ENCODE results near the gene KCTD14.

Gene KCTD14

DNA sequence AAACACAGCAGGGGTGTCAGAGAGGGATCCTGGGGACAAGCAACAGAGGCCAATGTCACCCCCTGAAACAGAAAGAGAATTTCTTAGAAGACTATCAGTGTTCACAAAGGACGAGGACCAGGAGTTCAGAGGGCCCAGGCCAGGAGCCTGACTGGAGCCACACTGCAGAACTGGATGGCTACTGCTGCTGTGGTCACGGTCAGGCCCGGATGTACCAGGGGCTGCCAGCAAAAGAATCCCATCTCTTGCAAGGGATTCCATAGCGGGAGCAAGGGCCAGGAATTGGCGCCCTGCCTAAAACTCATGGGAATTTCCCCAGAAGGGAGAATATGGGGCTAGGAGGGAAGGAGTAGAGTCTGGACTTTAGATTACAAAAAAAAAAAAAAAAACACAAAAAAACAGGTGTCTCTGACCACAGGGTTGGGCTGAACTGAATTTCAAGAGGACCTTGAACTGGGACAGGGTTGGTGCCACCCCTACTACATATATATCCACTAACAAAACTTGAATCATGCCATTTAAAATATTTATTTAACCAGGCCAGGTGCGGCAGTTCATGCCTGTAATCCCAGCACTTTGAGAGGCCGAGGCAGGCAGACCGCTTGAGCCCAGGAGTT is 15.7 kb upstream of the KCTD14 start:
- TF ChIP-seq GATA2 (IDR thresholded peaks at IDR 0.05; ENCODE audit: low read depth, low read length) = no peak
- TF ChIP-seq GATA3 (IDR thresholded peaks at IDR 0.05; ENCODE audit: low read depth, low read length) = no peak

DNA sequence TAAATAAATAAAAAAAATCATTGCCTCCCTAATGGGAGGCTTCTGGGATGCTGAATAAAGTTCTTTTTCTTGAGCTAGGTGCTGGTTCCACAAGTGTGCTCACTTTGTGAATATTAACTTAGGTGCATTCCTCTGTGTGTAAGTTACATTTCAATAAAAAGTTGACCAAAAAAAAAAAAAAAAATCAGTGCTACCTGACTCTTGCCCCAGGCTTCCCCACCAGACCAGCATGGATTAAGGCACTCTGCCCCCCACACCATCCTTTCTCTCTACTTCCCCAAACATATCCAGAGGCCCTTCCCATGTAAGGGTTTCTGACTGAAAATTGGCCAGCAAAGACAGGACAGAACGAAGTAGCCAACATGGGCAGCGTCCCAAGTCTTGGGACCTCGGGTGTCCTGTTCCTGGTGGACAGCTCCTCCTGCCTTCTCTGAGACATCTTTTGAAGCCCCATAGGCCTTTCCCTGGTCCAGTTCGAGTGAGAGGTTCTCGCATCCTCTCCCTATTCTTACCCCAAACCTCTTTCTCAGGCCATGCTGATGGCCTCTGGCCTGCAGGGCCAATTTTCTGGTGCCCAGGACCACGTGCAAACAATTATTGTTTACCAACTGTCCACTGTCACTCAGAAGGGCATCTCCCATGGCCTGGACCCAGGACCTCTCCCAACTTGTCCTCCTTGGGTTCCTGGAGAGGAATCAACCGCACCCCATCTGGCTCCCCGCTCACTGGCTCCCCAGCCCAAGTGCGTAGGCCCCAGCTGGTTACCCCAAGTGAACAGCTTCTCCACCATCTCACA is 14.9 kb upstream of the KCTD14 start:
- TF ChIP-seq GATA3 (IDR thresholded peaks at IDR 0.05; ENCODE audit: low read depth, low read length) (no peak), GATA2 (IDR thresholded peaks at IDR 0.05; ENCODE audit: low read depth, low read length) (no peak)

DNA sequence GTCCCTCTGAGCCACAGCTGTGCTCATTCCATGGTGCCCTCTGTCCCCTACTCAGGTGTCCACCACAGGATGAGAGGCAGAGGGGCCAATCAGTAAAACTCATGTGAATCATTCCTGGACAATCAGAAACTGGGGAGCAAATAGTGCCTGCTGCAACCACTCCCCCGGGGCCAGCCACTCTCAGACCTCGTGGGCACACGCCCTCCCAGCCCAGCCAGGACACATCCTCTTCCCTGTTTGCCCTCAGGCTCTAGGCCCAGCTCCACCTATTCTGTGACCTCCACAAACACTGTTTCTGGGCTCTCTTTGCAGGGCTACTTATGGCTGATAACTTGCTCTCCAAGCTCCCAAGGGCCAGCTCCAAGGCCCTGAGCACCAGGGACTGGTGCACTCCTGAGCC is 14.0 kb upstream of the KCTD14 start:
- TF ChIP-seq GATA3 (IDR thresholded peaks at IDR 0.05; ENCODE audit: low read depth, low read length) = no peak
- TF ChIP-seq GATA2 (IDR thresholded peaks at IDR 0.05; ENCODE audit: low read depth, low read length) = no peak

DNA sequence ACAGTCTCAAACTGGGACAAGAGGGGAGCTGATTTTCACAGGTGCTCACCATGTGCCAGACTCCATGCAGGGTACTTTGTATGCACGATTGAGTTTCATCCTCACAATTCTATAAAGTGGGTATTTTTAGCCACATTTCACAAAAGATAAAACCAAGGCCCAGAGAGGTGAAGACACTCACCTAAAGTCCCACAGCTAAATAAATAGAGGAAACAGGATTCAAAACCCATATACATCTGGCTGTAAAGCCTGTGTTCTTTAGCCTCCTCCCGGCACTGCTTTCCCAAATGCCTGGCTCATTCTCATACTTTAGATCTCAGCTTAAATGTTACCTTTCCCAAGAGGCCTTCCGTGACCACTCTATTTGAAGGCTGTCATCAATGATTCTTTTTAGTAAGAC is 13.2 kb upstream of the KCTD14 start:
- TF ChIP-seq GATA2 (IDR thresholded peaks at IDR 0.05; ENCODE audit: low read depth, low read length) (no peak), GATA3 (IDR thresholded peaks at IDR 0.05; ENCODE audit: low read depth, low read length) (no peak)

DNA sequence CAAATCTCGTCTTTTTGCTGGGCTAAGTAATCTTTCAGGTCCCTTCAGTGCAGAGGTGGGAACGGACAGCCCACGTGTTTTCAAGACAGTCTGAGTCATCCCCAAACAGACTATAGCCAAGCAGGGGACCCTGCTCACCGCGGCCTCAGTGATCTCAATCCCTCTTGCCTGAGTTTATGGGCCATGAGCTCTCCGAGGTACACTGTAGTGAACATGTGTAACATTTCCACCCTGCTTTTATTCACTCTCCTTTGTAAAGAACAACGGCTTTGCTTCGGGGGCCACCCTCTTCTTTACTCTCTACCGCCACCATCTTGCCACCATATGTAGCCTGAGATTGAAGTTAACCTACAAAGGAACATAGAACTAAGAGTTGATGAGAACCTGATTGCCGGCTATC is 11.5 kb upstream of the KCTD14 start:
- TF ChIP-seq GATA2 (IDR thresholded peaks at IDR 0.05; ENCODE audit: low read depth, low read length) (no peak), GATA3 (IDR thresholded peaks at IDR 0.05; ENCODE audit: low read depth, low read length) (no peak)

DNA sequence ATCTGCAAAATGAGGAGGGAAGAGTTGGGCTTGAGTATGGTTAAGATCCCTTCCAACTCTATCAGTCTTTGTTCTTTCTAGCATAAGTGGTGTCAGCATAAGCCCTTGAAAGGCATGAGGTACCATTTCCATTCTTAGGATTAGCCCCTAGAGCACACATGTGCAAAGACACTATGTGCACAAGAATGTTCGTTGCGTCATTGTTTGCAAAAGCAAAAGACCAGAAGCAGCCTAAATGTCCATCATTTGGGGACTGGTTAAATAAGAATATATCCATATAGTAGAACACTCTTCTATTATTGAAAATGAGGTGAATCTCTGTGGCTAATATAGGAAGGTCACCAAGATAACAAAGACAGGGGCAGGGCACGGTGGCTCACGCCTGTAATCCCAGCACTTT is 10.0 kb upstream of the KCTD14 start:
- TF ChIP-seq GATA3 (IDR thresholded peaks at IDR 0.05; ENCODE audit: low read depth, low read length) (no peak), GATA2 (IDR thresholded peaks at IDR 0.05; ENCODE audit: low read depth, low read length) (no peak)

DNA sequence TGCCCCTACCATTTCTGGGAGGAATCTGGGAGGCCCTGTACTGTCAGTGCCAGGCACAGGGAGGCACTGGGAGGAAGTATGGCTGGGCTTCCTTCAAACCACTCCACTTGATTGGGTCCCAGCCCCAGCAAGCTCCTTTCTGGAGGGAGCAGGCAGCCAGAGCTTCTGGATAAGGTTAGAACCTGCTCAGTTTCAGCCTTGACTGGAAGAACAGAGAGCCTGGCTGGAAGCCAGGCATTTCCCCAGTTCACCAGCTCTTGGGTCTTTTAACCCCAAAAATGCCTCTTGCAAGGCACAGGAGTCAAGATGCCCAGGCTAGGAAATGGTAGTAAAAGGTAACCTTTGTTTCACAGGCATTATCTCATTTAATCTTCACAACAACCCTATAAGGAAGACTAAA is 9.0 kb upstream of the KCTD14 start:
- TF ChIP-seq GATA3 (IDR thresholded peaks at IDR 0.05; ENCODE audit: low read depth, low read length) (no peak), GATA2 (IDR thresholded peaks at IDR 0.05; ENCODE audit: low read depth, low read length) (no peak)

DNA sequence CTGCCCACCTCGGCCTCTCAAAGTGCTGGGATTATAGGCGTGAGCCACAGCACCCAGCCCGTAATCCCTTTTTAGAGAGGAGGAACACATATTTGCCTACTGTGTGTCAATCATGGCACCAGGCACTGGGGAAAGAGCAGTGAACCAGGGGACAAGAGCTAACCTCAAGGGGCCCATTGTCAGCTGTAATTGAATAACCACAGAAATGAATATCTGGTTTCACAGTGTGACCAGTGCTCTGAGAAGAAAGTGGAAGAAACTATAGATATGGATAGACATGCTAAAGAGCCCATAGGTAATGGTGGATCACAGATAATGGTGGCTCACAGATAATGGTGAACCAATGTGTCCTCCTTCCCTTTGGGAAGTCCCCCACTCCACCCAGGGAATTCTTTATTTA is 8.6 kb upstream of the KCTD14 start:
- no peak for TF ChIP-seq GATA3 (IDR thresholded peaks at IDR 0.05; ENCODE audit: low read depth, low read length)
- TF ChIP-seq GATA2 (IDR thresholded peaks at IDR 0.05; ENCODE audit: low read depth, low read length) = no peak

DNA sequence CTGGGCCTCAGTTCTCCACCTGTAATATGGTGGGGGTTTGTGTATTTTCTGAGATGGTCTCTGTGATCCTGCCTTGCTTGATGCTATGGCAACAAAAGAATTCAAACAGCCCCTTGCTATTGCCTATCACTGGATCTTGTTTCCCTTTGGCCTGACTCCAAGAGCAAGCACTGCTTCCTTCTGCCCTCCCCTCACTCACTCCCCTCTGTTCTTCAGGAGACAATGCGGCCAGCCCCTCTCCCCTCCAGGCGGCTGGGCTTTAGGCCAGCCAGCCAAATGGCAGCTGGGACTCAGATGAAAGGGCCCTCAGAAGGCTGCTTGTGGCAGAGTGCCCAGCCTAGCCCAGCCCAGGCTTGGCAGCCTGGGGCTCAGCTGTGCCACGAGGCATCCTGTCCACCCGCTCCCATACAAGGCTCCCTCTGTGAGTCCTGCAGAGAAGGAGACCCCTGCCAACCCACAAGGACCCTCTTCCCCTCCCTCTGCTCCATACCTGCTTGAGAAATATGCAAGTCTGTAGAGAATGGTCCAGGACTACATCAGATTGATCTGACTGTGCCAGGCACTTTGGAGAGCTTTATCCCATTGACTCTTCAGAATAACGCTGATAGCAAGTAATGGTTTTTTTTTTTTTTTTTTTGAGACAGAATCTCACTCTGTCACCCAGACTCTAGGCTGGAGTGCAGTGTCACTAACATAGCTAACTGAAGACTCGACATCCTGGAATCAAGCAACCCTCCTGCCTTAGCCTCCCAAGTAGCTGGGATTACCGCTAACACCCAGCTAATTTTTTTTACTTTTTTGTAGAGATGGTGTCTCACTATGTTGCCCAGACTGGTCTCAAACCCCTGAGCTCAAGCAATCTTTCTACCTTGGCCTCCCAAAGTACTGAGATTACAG is 7.6 kb upstream of the KCTD14 start:
- TF ChIP-seq GATA3 (IDR thresholded peaks at IDR 0.05; ENCODE audit: low read depth, low read length) (peak; percentile 57), GATA2 (IDR thresholded peaks at IDR 0.05; ENCODE audit: low read depth, low read length) (peak; percentile 94)

DNA sequence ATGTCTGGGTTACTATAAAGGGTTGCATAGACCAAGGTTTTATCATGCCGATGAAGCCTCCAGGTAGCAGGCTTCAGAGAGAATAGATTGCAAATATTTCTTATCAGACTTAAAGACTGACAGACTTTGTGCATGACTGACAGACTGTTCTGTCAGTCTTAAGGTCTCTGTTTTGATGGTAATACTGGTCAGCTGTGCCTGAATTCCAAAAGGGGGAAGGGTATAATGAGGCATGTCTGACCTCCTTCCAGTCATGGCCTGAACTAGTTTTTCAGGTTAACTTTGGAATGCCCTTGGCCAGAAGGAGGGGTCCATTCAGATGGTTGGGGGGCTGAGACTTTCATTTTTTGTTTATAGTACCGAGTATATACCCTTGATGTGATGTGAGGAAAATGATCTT is 4.7 kb upstream of the KCTD14 start:
- TF ChIP-seq GATA2 (IDR thresholded peaks at IDR 0.05; ENCODE audit: low read depth, low read length) (no peak), GATA3 (IDR thresholded peaks at IDR 0.05; ENCODE audit: low read depth, low read length) (no peak)

DNA sequence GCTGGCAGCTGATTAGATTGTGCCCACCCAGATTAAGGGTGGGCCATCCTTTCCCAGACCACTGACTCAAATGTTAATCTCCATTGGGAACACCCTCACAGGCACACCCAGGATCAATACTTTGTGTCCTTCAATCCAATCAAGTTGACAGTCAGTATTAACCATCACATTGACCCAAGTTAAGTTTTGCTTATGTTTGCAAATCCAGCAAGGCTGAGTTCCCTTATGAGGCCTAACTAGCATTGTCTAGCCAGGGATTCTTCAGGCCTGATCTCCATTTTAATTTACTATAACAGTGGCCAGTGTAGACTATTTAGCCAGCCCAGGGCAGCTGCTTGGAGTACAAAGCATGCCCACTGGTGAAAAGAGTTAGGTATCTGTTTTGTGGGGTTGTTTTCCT is 2.3 kb upstream of the KCTD14 start:
- TF ChIP-seq GATA3 (IDR thresholded peaks at IDR 0.05; ENCODE audit: low read depth, low read length) = no peak
- TF ChIP-seq GATA2 (IDR thresholded peaks at IDR 0.05; ENCODE audit: low read depth, low read length) = no peak

DNA sequence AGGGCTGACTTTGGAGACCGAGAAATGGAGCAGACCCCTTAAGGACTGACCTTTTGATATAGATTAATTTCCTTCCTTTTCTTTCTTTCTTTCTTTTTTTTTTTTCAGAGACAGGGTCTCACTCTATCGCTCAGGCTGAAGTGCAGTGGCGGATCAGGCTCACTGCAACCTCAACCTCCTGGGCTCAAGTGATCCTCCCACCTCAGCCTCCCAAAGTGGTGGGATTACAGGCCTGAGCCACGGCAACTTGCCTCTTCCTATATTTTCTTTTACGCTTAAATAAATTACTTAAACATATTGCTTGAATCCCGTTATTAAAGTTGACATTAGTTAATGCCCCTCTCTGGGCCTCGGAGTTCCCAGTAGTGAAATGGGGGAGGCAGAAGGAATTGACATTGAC is 350 bp upstream of the KCTD14 start:
- TF ChIP-seq GATA3 (IDR thresholded peaks at IDR 0.05; ENCODE audit: low read depth, low read length) = no peak
- no peak for TF ChIP-seq GATA2 (IDR thresholded peaks at IDR 0.05; ENCODE audit: low read depth, low read length)

DNA sequence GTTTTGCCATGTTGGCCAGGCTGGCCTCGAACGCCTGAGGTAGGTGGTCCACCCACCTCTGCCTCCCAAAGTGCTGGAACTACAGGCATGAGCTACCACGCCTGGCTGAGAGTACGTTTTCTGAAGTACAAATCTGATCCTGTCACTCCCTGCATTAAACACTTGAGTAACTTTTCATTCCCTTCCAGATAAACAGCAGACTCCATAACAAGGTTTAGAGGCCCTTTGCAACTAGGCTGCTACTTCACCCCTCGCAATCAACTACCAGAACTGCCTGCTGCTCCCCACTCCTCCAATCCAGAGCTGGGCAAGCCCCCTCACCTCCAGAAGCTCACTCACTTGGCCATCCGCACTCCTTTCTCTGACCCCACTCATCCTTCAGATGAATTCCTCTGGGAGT is 1.5 kb downstream of the KCTD14 start:
- TF ChIP-seq GATA3 (IDR thresholded peaks at IDR 0.05; ENCODE audit: low read depth, low read length) (no peak), GATA2 (IDR thresholded peaks at IDR 0.05; ENCODE audit: low read depth, low read length) (no peak)

DNA sequence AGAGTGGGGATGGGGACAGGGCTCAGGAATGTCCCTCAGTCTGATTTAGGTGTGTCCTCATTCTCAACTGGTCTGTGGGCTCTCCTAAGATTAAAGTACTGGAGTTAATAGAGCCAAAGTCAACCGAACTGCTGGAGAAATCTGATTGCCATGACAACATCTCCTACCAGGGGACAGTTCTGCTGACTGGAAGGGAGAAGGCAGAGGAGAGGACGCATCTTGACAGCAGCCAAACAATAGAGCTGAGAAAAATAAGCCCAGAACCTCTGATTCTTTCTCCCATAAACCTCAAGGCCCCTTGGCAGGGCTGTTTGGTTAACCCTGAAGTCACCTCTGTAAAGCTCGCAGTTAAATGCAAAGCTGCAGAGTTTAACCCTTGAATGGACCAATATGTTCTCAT is 2.8 kb downstream of the KCTD14 start:
- TF ChIP-seq GATA3 (IDR thresholded peaks at IDR 0.05; ENCODE audit: low read depth, low read length) = no peak
- TF ChIP-seq GATA2 (IDR thresholded peaks at IDR 0.05; ENCODE audit: low read depth, low read length) = no peak

Measured in SH-SY5Y (cell line).